GM19240 (cell line): Measurements from ENCODE around the gene NEK4.
"Not testable (repeated sequence)": the region's sequence is repeated elsewhere in the genome, so short reads cannot be mapped to it uniquely, and the experiment has no call there.

Experiments used
- DNase-seq: peaks from one replicate; pipeline ENCODE4 v3.0.0; 2011; ENCODE audit warnings: low spot score; ENCODE audit not compliant: insufficient read length

The NEK4 gene

DNA sequence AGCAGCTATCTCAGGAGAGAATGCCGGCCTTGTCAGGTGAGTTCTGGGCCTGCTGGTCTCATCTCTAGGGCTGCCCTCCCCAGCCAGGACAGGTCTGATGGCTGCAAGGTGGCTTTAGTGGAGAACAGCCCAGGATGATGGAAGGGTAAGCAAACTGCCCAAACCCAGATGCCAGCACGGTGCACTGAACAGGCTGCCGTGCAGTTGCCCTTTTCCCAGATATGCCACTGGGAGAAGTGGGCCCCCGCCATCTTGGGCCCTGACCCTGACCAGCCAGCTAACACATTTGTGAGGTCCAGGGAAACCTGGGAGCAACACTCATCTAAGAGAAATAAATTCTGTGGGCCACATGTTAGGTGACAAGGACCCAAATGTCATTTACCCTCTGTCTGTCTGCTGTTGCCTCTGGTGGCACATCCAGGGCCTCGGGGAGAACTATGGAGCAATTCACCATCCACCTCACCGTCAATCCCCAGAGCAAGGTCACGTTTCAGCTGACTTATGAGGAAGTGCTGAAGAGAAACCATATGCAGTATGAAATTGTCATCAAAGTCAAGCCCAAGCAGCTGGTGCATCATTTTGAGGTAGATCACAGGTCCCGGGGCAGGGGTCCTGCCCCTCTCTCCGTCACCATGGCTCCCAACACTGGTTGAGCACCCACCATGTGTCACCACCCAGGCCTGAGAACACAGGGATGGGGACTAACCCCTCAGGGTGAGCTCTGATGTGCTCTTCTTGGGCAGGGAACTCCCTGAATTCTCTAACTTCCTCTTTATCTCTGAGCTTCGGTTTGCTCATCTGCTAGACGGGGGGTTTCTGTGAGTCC, 8.5 kb upstream of the NEK4 start:
- no peak for DNase-seq

GRCh38 chr3:52777959-52778805, 7.4 kb upstream of the NEK4 start:
- DNase-seq: no peak

GRCh38 chr3:52777127-52777958, 6.6 kb upstream of the NEK4 start, which contains the start of gene ITIH1:
Gene ITIH1, plus strand, starts transcription at chr3:52777599. Its CDS starts 17 bp downstream, at chr3:52777616.
- DNase-seq: no peak

DNA sequence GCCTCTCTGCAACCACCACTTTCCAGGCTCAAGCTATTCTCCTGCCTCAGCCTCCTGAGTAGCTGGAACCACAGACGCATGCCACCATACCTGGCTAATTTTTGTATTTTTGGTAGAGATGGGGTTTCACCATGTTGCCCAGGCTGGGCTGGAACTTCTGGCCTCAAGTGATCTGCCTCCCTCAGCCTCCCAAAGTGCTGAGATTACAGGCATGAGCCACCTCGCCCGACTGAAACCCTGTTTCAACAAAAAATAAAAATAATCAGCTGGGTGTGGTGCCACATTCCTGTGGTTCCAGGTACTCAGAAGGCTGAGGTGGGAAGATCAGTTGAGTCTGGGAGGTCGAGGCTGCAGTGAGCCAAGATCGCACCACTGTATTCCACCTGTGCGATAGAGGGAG, 5.7 kb upstream of the NEK4 start:
- DNase-seq: not testable (repeated sequence)

- DNase-seq: no peak
These were observed 5.1 kb upstream of the NEK4 start for GRCh38 chr3:52775877-52776276.

DNA sequence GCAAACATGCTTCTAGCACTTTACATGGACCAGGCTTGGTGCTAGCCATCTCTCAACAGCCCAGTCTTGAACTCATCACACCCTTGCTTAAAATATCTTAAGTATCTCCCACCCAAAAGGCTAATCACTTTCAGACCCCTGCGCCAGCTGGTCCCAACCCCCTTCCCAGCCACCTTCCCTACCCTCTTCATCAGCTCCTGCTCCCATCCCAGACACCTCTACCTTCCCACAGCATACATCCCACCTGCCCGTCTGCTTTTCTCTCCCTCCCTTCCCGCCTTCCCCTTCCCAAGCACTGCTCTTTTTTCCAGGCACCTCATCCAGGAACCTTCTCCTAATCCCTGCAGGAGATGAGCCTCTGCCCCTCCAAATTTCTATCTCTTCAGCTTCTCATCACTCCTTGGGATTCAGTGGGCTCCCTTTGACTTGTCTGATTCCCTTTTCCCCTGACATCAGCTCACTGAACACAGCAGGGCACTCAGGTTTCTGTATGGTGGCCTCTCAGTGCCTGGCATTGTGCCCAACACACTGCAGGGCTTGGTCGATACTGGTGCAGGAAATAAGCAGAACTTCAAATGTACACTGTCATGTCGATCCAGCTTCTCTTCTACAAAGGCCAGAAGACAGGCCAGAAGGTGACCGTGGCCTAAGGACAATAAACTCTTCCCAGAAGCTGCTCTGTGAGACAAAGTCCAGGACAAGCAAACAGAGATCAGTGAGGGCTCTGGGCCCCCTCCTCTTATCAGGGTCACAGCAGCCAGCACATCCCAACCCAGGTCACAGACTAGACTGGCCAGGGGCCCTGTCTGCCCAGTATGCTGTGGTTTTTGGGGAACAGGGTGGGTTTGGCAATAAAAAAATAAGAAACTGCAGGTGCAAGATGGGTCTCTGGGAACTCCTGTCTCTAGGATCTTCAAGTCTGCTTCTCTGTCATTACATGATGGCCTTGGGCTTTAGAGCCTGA, 4.4 kb upstream of the NEK4 start:
- no peak for DNase-seq

DNA sequence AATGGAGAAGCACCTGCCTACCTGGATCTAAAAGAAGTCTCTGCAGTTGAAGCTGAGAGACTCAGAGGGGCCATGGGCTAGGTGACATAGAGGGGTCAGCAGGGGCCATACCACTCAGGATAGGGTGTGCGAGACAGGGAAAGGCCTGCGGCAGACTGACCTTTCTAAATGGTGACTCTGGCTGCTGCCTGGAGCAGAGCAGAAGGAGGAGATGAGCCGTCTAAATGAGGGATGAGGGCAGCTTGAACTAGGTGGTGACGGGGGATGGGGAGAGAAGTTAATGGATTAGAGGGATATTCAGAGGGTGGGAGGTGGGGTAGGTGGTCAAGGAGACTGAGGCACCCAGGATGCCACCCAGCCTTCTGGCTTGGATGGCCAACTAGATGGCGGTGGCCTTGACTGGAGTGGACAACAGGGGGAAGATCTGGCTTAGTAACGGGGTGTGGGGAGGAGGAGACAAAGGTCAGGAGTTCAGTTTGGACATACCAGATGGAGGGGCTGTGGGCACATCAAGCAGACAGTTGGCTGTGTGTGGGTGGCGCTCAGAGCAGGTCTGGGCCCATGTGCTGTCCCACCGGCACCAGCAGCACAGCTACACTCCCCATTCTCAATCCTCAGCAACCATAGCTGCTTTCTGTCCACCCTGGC, 3.5 kb upstream of the NEK4 start:
- DNase-seq: no peak

DNA sequence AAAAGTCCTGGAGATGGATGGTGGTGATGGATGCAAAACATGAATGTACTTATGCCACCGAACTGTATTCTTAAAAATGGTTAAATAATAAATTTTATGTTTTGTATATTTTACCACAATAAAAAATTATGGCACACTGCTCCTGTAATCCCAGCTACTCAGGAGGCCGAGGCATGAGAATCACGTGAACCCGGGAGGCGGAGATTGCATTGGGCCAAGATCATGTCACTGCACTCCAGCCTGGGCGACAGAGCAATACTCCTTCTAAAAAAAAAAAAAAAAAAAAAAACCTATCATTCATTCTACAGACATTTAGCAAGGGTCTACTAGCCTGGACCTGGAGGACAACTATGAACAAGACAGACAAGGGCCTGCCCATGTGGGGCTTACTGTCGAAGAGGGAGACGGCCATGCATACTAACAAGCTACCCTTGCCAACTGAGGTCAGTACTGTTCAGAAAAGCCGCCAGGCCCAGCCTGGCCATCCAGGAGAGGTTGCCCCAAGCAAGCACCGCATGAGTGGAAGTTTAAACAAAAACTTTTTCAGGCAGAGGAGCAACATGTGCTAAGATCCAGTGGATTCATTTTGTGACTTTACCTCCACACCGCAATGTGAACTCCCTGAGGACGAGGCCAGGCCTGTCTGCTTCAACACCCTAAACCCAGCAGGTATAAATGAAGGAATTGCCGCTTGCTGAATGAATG, 2.8 kb upstream of the NEK4 start:
- no peak for DNase-seq

GRCh38 chr3:52771702-52772101, 962 bp upstream of the NEK4 start:
- no peak for DNase-seq

DNA sequence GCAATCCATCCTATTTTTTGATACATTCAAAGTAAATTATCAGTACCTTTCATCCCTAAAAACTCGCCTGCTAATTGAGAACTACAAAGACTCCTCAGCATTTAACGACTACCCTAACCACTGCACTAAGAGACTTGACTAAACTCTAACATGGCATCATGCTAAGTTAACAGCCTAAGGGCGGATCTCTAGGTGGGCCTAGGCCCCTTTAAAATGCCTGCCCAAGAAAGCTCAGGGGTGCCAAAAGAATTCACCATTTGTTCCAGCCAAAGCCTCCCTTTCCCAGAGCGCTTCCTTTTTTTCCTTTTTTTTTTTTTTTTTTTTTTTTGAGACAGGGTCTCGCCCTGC, 568 bp upstream of the NEK4 start:
- no peak for DNase-seq

GRCh38 chr3:52769786-52770455, 819 bp downstream of the NEK4 start:
- DNase-seq: no peak

- DNase-seq: no peak
These were observed 7.3 kb downstream of the NEK4 start for GRCh38 chr3:52763466-52763865.

- no peak for DNase-seq
These were observed 14.6 kb downstream of the NEK4 start for GRCh38 chr3:52756141-52756540.

DNA sequence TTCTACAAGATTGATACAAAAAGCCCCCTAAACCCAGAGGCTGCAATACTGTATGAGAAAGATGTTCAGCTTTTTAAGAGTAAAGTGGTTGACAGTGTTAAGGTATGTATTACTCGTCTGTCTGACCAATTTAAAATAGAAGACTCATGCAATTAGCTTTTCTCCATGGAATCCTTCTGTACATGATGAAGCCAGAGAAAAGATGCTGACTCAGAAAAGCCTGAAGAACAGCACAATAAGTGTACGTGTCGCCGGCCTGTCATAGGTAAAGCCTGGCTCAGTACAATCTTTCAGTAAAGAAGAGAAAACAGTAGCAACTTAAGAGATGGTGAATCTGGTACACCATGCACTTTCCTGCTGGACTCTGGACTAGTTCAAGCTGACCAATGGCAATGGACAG, 16.4 kb downstream of the NEK4 start:
- DNase-seq: no peak

DNA sequence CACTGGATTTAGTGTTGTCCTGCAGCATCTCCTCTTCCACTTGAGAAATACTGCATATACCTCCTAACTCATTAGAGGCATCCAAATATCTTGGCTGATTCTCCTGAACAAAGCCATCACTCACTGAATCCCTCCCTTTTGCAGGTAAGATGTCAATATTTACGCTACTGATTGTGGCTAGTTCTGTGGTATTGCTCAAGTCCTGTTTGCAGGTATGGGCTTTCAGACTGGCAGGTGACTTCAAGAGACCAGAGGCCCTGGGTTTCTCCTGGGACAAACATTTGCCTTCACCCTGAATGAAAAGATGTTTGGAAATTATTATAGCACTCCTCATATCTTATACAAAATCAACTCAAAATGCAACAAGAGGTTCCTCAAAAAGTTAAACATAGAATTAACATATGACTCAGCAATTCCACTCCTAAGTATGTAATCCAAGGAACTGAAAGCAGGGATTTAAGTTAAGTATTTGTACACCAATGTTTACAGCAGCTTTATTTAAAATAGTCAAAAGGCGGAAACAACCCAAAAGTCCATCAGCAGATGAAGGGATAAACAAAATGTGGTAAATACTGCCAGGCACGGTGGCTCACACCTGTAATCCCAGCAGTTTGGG, 18.6 kb downstream of the NEK4 start:
- no peak for DNase-seq

DNA sequence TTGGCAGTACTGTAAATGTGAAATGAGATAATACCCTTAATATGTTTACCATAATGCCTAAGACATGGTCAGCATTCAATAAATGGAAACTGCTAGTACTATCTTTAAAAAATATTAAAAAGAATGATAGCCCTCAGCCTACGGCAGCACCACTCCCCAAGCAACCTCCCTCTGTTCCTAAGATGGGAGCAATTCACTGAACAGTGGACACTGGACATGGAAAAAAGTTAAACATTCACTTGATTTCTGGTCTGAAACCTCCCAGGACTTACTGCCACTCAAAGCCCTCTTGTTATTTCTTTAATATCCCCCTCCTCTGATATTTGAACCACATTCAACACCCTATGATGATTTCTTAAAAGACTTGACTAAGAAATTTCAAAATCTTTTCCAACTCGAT, 27.0 kb downstream of the NEK4 start:
- DNase-seq: no peak

DNA sequence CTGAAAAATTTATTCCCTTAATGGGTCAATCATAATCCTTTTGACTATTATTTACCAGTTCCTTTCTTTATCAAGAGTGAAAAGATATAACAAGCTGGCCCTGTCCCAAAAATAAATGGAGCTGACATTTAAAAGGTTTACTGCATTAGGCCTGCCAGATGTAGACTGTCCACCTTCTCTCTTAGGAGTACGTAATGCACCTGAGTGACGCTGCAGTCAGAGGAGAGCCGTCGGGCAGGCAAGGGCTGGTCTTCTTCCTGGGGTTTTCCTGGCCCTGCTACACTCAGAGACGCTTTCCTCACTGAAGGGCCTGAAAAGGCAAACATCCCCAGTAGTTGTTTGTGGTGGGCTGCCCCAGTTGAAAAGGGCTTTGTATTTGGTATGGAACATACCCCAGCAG, 27.6 kb downstream of the NEK4 start:
- DNase-seq: no peak

DNA sequence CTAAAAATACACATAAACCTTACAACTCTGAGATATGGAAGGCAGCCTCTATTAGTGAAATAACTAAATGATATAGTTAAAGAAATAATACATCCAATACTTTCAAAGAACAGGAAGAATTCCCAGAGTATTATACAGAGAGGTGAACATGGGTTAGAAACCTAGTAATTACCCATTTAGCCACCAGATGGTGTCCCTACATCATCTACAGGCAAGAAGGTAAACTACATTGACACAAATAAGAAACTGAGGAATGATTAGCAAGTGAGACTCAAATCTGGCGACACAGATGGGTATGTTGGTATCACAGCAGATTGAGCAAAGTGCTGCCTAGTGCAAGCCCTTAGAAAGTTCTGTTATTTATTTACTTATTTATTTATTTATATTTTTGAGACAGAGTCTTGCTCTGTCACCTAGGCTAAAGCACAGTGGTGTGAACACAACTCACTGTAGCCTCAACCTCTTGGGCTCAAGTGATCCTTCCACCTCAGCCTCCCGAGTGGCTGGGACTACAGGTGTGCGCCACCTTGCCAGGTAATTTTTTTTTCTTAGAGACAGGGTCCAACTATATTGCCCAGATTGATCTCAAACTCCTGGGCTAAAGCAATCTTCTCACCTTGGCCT, 28.2 kb downstream of the NEK4 start:
- DNase-seq: no peak
